Medulla oblongata (tissue), 1 donor: Measurements from ENCODE around the gene KRTAP10-2.
"Not testable (repeated sequence)": the region's sequence is repeated elsewhere in the genome, so short reads cannot be mapped to it uniquely, and the experiment has no call there.

Experiments
- DNase-seq: peaks from one replicate; pipeline ENCODE4 v3.0.0-alpha.2; 2015; ENCODE audit errors: extremely low spot score

KRTAP10-2 gene

GRCh38 chr21:44567481-44568171 is 16.3 kb upstream of the KRTAP10-2 start:
- no peak for DNase-seq

GRCh38 chr21:44566403-44566802 is 15.1 kb upstream of the KRTAP10-2 start:
- DNase-seq = no peak

- no peak for DNase-seq
Measured at GRCh38 chr21:44564886-44565598, 13.7 kb upstream of the KRTAP10-2 start.

GRCh38 chr21:44564099-44564498 is 12.8 kb upstream of the KRTAP10-2 start:
- no peak for DNase-seq

- DNase-seq = no peak
Measured at GRCh38 chr21:44558695-44559094, 7.4 kb upstream of the KRTAP10-2 start, which contains the start of gene KRTAP10-3. TSS of gene KRTAP10-3 (minus strand) at chr21:44558795. CDS start at chr21:44558715, 80 bp downstream.

- DNase-seq = not testable (repeated sequence)
Measured at GRCh38 chr21:44558329-44558675, 7.0 kb upstream of the KRTAP10-2 start.

- no peak for DNase-seq
Measured at GRCh38 chr21:44557491-44558328, 6.4 kb upstream of the KRTAP10-2 start.

GRCh38 chr21:44556879-44557278 is 5.6 kb upstream of the KRTAP10-2 start:
- DNase-seq = no peak

- no peak for DNase-seq
Measured at GRCh38 chr21:44555200-44555875, 4.0 kb upstream of the KRTAP10-2 start.

GRCh38 chr21:44552681-44553080 is 1.4 kb upstream of the KRTAP10-2 start:
- DNase-seq = no peak

- no peak for DNase-seq
Measured at GRCh38 chr21:44552136-44552535, 831 bp upstream of the KRTAP10-2 start.

GRCh38 chr21:44550807-44551206 is 498 bp downstream of the KRTAP10-2 start:
- no peak for DNase-seq

- DNase-seq = not testable (repeated sequence)
Measured at GRCh38 chr21:44550285-44550684, 1.0 kb downstream of the KRTAP10-2 start.

- DNase-seq = no peak
Measured at GRCh38 chr21:44549525-44550211, 1.6 kb downstream of the KRTAP10-2 start.

GRCh38 chr21:44548922-44549321 is 2.4 kb downstream of the KRTAP10-2 start:
- no peak for DNase-seq

- no peak for DNase-seq
Measured at GRCh38 chr21:44548381-44548780, 2.9 kb downstream of the KRTAP10-2 start.

GRCh38 chr21:44547656-44548331 is 3.5 kb downstream of the KRTAP10-2 start:
- DNase-seq = no peak

- no peak for DNase-seq
Measured at GRCh38 chr21:44544566-44544965, 6.7 kb downstream of the KRTAP10-2 start.

GRCh38 chr21:44542716-44543115 is 8.6 kb downstream of the KRTAP10-2 start:
- DNase-seq = no peak

- DNase-seq = no peak
Measured at GRCh38 chr21:44540741-44541288, 10.5 kb downstream of the KRTAP10-2 start.
